ENCODE data around the gene MPRIP. TPM values are rescaled to one million over a fixed set of nuclear protein-coding genes. Genes with fewer than 3 reads are reported as not detected.

MPRIP gene
- total RNA-seq, 1 experiment from 2014 or later = 132 TPM

- Histone ChIP-seq H3K27ac (ENCODE audit: insufficient read length, low read depth, low read length) (no peak overlapping the region), H3K9me3 (ENCODE audit: control insufficient read depth, low read depth, low read length) (no peaks in the 10 kb centered on the region), H3K79me2 (ENCODE audit: insufficient read depth, low read length) (no peaks in the 10 kb centered on the region), H3T11ph (ENCODE audit: low read length) (no peak overlapping the region), H3K4me1 (ENCODE audit: insufficient read depth, low read length) (peaks cover 9% of the 10 kb centered on the region; the same call in 1 of the 2 replicates), H3K23ac (ENCODE audit: insufficient read length, low read depth, low read length) (no peak overlapping the region), H3K23me2 (ENCODE audit: insufficient read length, low read depth, low read length, poor library complexity, severe bottlenecking) (no peaks in the 10 kb centered on the region), H3K4ac (ENCODE audit: low read depth, low read length) (no peak overlapping the region), H2BK5ac (ENCODE audit: insufficient read length, low read length) (no peak overlapping the region), H3K14ac (ENCODE audit: insufficient read depth, low read length) (no peak overlapping the region), H2AK5ac (ENCODE audit: insufficient read length, low read length) (no peak overlapping the region), H3K18ac (ENCODE audit: insufficient read length, low read depth, low read length) (no peak overlapping the region), H2AFZ (ENCODE audit: low read length) (no peak overlapping the region), H3K4me2 (ENCODE audit: insufficient read depth, insufficient read length, low read length) (no peak overlapping the region), H2BK15ac (ENCODE audit: low read depth, low read length) (no peak overlapping the region), H4K5ac (ENCODE audit: insufficient read length, low read depth, low read length) (no peak overlapping the region), H3K9ac (ENCODE audit: extremely low read depth, insufficient read length, low read length) (no peak overlapping the region), H4K20me1 (ENCODE audit: control insufficient read depth, insufficient read depth, insufficient read length) (no peaks in the 10 kb centered on the region), H3K56ac (ENCODE audit: insufficient read length, low read depth, low read length) (no peak overlapping the region), H4K91ac (ENCODE audit: insufficient read length, low read depth, low read length) (no peak overlapping the region), H3K27me3 (ENCODE audit: insufficient read depth, low read length) (no peaks in the 10 kb centered on the region), H4K8ac (replicated peaks; ENCODE audit: insufficient read length, low read depth, low read length) (no peak overlapping the region), H2BK120ac (ENCODE audit: low read depth, low read length, poor library complexity, severe bottlenecking) (no peak overlapping the region), H2BK20ac (ENCODE audit: low read depth, low read length, poor library complexity, severe bottlenecking) (no peak overlapping the region), H2BK12ac (ENCODE audit: insufficient read length, low read depth, low read length) (no peak overlapping the region), H3K79me1 (ENCODE audit: insufficient read depth, low read depth, low read length, poor library complexity, severe bottlenecking) (no peaks in the 10 kb centered on the region)
- DNase-seq = no peak
- TF ChIP-seq CTCF (conservative IDR thresholded peaks at IDR 0.05) = no peak
- H3K36me3 Mint-ChIP-seq (ENCODE audit: insufficient read depth in 1 of 3, low read depth in 3 of 3) = no peaks in the 10 kb centered on the region
- no peak overlapping the region for H3K4me3 Mint-ChIP-seq
- H3K9me3 Mint-ChIP-seq = no peaks in the 10 kb centered on the region
- H3K4me1 Mint-ChIP-seq = peaks cover 25 to 29% of the 10 kb centered on the region in 2 experiments
- WGBS (ENCODE audit: extremely low coverage, insufficient read length, low lambda C conversion rate) = no CpG with 5 or more reads among the region's 13 CpGs
- H3K27ac Mint-ChIP-seq = peak overlapping the region in 2 of 3 experiments; percentile 7 to 64; a peak in 3 of 7 replicates
- peaks cover 2% of the 10 kb centered on the region; the same call in 1 of the 2 replicates for H3K27me3 Mint-ChIP-seq (ENCODE audit: low read depth)
Measured at GRCh38 chr17:17032131-17032692, 10.0 kb upstream of the MPRIP start.

Data from H9 (cell line).